Cardiac muscle cell (in vitro differentiated cells and primary cell): ENCODE measurements around the gene SYNE2. TPM values are rescaled to one million over a fixed set of nuclear protein-coding genes. Genes with fewer than 3 reads are reported as not detected.

Source experiments
- DNase-seq, 2 donors: peaks; one replicate each; pipeline versions ENCODE4 v3.0.0 to v3.0.0-alpha.2; 2010 to 2017; ENCODE audit warnings: low read depth in 1 of 2, low spot score in 1 of 2
- H3K27ac ChIP-seq: fragments of 200-600 bp; sonication (generic); 2 replicates; pipeline ENCODE4 v1.5.1; 2016
- H3K27me3 ChIP-seq: fragments of 200-600 bp; sonication (generic); 2 replicates; pipeline ENCODE4 v1.6.0; 2016; ENCODE audit warnings: control low read depth
- H3K36me3 ChIP-seq: fragments of 200-600 bp; sonication (generic); 2 replicates; pipeline ENCODE4 v1.5.1; 2016; ENCODE audit warnings: control low read depth
- H3K4me1 ChIP-seq: fragments of 200-600 bp; sonication (generic); 2 replicates; pipeline ENCODE4 v1.8.1; 2017; ENCODE audit warnings: low read depth, mild to moderate bottlenecking, mixed run types
- H3K4me3 ChIP-seq: fragments of 200-600 bp; sonication (generic); 2 replicates; pipeline ENCODE4 v1.5.1; 2016; ENCODE audit warnings: mild to moderate bottlenecking
- H3K9me3 ChIP-seq: fragments of 200-600 bp; sonication (generic); 2 replicates; pipeline ENCODE4 v1.5.1; 2017; ENCODE audit warnings: low read depth, mild to moderate bottlenecking, control low read depth
- polyA plus RNA-seq: library from polyadenylated mRNA; unstranded; fragments of >200 nt; fragmentation: Nextera tagmentation; extraction: Ambion mirVana; gene quantifications from 2 replicates; pipeline ENCODE4 v1.2.1, GENCODE V29; 2016
- total RNA-seq: library from RNA; depleted of rRNA; stranded (reverse); fragments of >200 nt; gene quantifications from 2 replicates; pipeline ENCODE4 v1.2.3, GENCODE V29; 2016
- TF ChIP-seq, protein P1 (sequence below): IDR thresholded peaks from 2 replicates; pipeline ENCODE4 v1.5.1; 2012; ENCODE audit warnings: low read depth, mild to moderate bottlenecking, low read length

The SYNE2 gene
- total and polyA plus RNA-seq, 2 experiments from 2014 or later: 36.0 to 95.2 TPM

DNA sequence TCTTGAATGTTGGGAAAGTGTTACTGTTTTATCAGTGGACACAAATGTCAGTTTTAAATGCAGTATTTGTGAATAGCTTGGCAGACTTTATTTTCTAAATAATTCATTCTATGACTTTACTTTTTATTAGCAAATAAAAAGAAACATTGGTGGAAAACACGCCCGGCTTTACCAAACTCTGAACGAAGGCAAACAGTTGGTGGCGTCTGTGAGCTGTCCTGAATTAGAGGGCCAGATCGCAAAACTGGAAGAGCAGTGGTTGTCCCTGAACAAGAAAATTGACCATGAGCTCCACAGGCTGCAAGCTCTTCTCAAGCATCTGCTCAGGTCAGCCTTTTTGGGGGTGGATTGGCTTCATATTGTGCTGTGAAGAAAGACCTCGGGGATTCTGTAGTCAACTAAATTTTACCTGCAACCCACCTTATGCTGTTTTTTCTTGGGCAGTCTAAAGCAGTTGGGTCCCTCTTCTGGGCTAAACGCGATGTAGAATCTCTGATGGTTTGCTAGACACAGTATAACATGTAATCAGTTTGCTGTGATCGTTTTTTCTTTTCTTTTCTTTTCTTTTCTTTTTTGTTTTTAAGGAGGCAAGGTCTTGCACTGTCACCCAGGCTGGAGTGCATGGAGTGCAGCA, 285.0 kb downstream of the SYNE2 start:
- DNase-seq: peak; percentile 30 to 35
- no peaks in the 10 kb centered on the region for H3K9me3 ChIP-seq
- no peak overlapping the region for H3K4me3 ChIP-seq
- H3K36me3 ChIP-seq: peaks cover 16% of the 10 kb centered on the region
- no peaks in the 10 kb centered on the region for H3K4me1 ChIP-seq
- H3K27ac ChIP-seq: no peak overlapping the region
- no peaks in the 10 kb centered on the region for H3K27me3 ChIP-seq
- TF ChIP-seq, protein P1, sequence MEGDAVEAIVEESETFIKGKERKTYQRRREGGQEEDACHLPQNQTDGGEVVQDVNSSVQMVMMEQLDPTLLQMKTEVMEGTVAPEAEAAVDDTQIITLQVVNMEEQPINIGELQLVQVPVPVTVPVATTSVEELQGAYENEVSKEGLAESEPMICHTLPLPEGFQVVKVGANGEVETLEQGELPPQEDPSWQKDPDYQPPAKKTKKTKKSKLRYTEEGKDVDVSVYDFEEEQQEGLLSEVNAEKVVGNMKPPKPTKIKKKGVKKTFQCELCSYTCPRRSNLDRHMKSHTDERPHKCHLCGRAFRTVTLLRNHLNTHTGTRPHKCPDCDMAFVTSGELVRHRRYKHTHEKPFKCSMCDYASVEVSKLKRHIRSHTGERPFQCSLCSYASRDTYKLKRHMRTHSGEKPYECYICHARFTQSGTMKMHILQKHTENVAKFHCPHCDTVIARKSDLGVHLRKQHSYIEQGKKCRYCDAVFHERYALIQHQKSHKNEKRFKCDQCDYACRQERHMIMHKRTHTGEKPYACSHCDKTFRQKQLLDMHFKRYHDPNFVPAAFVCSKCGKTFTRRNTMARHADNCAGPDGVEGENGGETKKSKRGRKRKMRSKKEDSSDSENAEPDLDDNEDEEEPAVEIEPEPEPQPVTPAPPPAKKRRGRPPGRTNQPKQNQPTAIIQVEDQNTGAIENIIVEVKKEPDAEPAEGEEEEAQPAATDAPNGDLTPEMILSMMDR: peak; percentile 31

DNA sequence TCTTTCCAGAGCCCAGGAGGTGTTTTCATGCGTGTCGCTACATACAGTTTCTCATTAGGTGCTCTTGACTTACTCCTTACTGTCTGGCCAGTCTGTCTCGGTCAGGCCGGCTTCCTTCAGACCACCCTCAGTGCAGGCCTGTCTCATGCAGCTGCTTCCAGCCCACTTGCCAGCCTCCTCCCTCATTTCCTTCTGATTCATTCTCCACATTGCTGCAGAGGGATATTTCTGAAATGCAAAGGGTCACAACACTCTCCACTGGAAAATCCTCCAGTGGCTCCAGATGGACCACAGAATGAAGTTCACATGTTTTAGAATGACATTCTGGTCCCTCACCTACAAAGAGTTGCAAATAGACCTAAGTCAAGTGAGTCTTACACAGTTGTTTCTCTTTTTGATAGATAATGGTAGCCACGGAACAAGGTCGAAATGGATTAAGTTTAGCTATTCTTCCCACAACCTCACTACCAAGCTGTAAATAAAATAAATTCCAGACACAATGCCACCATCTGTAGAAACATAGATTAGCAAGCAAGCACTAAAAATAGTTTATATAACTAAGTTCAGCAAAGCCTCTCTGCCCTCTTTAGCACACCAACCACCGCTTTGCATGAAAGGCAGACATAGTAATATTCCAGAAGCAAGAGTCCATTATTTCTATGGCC, 294.5 kb downstream of the SYNE2 start:
- H3K36me3 ChIP-seq: peaks cover 15% of the 10 kb centered on the region
- no peak overlapping the region for H3K27ac ChIP-seq
- H3K27me3 ChIP-seq: no peaks in the 10 kb centered on the region
- H3K4me3 ChIP-seq: no peak overlapping the region
- H3K4me1 ChIP-seq: no peaks in the 10 kb centered on the region
- TF ChIP-seq, protein P1: no peak
- no peaks in the 10 kb centered on the region for H3K9me3 ChIP-seq
- DNase-seq: peak in 1 of 2 donors; percentile 32

- DNase-seq: no peak
- no peaks in the 10 kb centered on the region for H3K36me3 ChIP-seq
- H3K9me3 ChIP-seq: no peaks in the 10 kb centered on the region
- H3K27me3 ChIP-seq: no peaks in the 10 kb centered on the region
- no peak overlapping the region for H3K4me3 ChIP-seq
- no peaks in the 10 kb centered on the region for H3K4me1 ChIP-seq
- H3K27ac ChIP-seq: no peak overlapping the region
- TF ChIP-seq, protein P1: no peak
These were observed 297.1 kb downstream of the SYNE2 start for GRCh38 chr14:64149921-64150320.

- no peaks in the 10 kb centered on the region for H3K4me1 ChIP-seq
- H3K36me3 ChIP-seq: no peaks in the 10 kb centered on the region
- TF ChIP-seq, protein P1: no peak
- no peaks in the 10 kb centered on the region for H3K9me3 ChIP-seq
- no peak overlapping the region for H3K4me3 ChIP-seq
- no peak for DNase-seq
- no peaks in the 10 kb centered on the region for H3K27me3 ChIP-seq
- no peak overlapping the region for H3K27ac ChIP-seq
These were observed 305.8 kb downstream of the SYNE2 start for GRCh38 chr14:64158608-64159007.

GRCh38 chr14:64159588-64159987, 306.8 kb downstream of the SYNE2 start:
- no peak overlapping the region for H3K4me3 ChIP-seq
- peak in 1 of 2 donors; percentile 9 for DNase-seq
- no peaks in the 10 kb centered on the region for H3K9me3 ChIP-seq
- H3K4me1 ChIP-seq: no peaks in the 10 kb centered on the region
- no peak overlapping the region for H3K27ac ChIP-seq
- TF ChIP-seq, protein P1: peak; percentile 5
- no peaks in the 10 kb centered on the region for H3K36me3 ChIP-seq
- no peaks in the 10 kb centered on the region for H3K27me3 ChIP-seq
